Measurements from ENCODE around the gene TMPRSS3. TPM values are rescaled to one million over a fixed set of nuclear protein-coding genes. Genes with fewer than 3 reads are reported as not detected.
A peak's percentile ranks its signal among the peaks of the same experiment; 100 is the strongest.

The TMPRSS3 gene
- total RNA-seq, 1 donor from 2014 or later: not detected

DNA sequence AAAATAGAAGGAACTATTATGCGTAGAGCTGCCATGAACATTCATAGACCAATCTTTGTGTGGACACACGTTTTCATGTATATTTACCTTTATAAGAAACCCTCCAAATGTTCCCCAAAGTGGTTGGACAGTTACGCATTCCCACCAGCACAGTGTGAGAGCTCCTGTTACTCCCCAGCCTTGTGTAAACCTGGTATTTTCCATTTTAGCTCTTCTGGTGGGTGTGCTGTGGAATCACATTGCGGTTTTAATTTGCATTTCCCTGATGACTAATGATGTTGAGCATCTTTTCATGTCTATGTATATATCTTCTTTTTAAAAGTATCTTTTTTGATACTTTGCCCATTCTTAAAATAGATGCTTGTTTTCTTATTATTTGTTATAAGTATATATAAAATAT lies 4.7 kb upstream of the TMPRSS3 start:
- H3K9me3 Mint-ChIP-seq: peaks cover 7% of the 10 kb centered on the region
- CTCF ChIA-PET: no interaction called here
- no peak overlapping the region for H3K27ac Mint-ChIP-seq
- intact Hi-C loops (cut with micrococcal nuclease): loop anchor here (2.0 kb wide), 1 partner anchor 14 kb away; no protein-coding TSS in a partner anchor
- peaks cover 20% of the 10 kb centered on the region for H3K4me1 Mint-ChIP-seq
- ATAC-seq (ENCODE audit: low read depth) (peak; percentile 42), DNase-seq (no peak)
- POLR2A ChIA-PET: interaction anchor here (0.5 kb wide), 1 partner anchor 284 kb away, joined by 12 read pairs; no protein-coding TSS in a partner anchor
- H3K27me3 Mint-ChIP-seq: peaks cover 4% of the 10 kb centered on the region
- no peaks in the 10 kb centered on the region for H3K36me3 Mint-ChIP-seq (ENCODE audit: low read depth)
- no peak overlapping the region for H3K4me3 Mint-ChIP-seq
- TF ChIP-seq, protein P1, sequence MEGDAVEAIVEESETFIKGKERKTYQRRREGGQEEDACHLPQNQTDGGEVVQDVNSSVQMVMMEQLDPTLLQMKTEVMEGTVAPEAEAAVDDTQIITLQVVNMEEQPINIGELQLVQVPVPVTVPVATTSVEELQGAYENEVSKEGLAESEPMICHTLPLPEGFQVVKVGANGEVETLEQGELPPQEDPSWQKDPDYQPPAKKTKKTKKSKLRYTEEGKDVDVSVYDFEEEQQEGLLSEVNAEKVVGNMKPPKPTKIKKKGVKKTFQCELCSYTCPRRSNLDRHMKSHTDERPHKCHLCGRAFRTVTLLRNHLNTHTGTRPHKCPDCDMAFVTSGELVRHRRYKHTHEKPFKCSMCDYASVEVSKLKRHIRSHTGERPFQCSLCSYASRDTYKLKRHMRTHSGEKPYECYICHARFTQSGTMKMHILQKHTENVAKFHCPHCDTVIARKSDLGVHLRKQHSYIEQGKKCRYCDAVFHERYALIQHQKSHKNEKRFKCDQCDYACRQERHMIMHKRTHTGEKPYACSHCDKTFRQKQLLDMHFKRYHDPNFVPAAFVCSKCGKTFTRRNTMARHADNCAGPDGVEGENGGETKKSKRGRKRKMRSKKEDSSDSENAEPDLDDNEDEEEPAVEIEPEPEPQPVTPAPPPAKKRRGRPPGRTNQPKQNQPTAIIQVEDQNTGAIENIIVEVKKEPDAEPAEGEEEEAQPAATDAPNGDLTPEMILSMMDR (IDR thresholded peaks at IDR 0.05): no peak

DNA sequence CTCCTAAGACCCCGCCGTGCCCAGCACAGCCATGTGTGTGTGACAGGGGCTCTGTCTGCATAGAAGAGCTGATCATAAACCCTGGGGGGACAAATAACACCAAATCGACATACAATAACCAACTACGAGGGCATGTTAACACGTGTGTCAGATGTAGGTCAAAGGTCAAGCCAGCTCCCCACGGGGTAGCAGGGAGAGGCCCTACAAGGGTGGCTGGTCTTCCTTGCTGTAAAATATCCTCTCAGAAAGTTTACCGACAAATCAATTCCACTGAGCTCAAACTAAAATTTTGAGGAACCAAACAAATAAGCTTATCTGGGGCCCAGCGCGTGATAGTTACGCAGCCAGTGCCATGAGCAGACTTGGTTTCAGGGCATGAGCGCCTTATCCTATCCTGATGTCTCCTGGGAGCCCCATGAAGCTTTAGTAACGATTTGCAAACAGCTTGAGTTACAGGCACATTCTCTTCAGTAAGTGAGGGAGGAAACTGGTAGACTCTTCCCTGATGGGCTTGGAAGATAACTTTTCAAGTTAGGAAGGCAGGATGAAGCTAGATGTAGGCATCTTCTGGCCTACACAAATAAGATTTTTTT lies 2.7 kb upstream of the TMPRSS3 start:
- ChIA-PET CTCF (no interaction called here), POLR2A (no interaction called here)
- Mint-ChIP-seq H3K4me3 (no peak overlapping the region), H3K27me3 (peaks cover 3% of the 10 kb centered on the region), H3K27ac (no peak overlapping the region), H3K36me3 (ENCODE audit: low read depth) (no peaks in the 10 kb centered on the region), H3K4me1 (peaks cover 20% of the 10 kb centered on the region), H3K9me3 (peaks cover 7% of the 10 kb centered on the region)
- DNase-seq: no peak
- no peak for ATAC-seq (ENCODE audit: low read depth)
- TF ChIP-seq, protein P1 (IDR thresholded peaks at IDR 0.05): no peak
- intact Hi-C loops (cut with micrococcal nuclease): no loop called here

DNA sequence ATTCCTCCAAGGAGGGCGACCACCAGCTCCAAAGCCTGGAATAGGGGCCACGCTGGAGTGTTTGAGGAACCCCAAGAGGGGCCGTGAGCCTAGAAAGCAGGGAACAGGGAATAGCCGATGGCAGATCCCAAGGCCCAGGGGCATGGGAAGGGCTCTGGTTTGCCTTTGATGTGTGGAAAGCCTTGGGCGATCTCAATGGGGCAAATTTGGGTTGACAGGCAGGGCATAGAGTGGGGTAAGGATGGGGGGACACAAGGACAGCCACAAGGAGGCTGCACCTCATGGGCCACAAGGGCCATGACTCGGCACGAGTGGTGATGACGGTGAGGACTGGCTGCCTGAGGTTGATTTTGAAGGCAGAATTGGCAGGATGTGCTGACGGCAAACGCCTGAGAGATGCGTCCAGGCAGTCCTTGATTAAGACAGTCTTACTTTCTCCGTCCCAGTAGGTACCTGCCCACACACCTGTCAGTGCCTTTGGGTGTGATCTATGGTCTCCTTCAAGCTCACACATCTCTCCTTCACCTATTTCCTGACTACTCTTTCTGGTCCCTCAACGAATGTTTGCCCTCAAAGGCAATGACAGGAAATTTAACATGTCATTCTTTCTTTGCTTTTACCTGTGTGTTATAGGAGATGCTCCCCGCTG lies 2.0 kb upstream of the TMPRSS3 start:
- Mint-ChIP-seq H3K9me3 (peaks cover 7% of the 10 kb centered on the region), H3K36me3 (ENCODE audit: low read depth) (no peaks in the 10 kb centered on the region), H3K4me1 (peaks cover 26% of the 10 kb centered on the region), H3K4me3 (no peak overlapping the region), H3K27ac (no peak overlapping the region), H3K27me3 (peaks cover 2% of the 10 kb centered on the region)
- DNase-seq (no peak), ATAC-seq (ENCODE audit: low read depth) (no peak)
- TF ChIP-seq, protein P1 (IDR thresholded peaks at IDR 0.05): no peak
- POLR2A ChIA-PET: no interaction called here
- intact Hi-C loops (cut with micrococcal nuclease): no loop called here
- CTCF ChIA-PET: no interaction called here

DNA sequence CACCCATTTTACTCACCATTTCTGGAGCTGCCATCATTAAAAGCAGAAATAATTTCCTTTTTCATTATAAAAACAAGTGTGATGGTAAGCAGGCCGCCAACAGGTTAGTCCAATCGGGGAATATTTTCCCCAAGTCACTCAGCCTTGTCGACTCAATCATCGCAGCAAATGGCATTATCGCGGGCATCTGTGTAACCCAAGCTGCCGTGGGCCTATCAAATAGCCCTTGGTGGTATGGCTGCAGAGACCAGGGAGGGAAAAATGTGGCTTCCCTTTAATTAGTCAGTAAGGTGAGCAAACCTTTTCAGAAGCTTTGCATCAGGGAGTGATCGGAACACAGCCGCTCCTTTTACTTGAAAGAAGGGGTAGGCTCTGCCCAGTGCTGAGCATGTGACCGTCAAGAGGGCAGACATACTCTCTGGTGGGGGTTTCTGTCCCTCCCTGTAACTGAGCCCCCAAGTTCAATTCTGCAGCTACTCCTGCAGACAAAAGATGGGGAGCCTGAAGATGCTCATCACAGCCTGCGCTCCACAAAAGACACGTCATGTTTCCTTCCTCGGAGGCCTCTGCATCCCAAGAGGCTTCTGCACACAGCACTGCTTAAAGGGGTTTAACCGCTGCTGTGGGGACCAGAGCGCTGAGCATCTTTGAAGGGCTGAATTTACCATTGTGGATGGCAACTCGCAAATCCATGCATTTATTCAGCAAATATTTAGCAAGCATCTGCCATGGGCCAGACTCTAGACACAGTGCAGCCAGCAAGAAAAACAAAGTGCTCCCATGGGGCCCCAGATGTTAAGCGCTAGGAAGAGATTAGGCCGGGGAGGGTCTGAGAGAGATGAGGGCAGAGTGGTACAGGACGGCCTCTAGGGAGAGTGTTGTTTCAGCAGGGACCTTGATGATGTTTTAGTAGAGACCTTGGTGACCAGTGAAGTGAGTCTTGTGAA lies 1.2 kb upstream of the TMPRSS3 start:
- Mint-ChIP-seq H3K4me3 (peak overlapping the region; percentile 1), H3K27me3 (peaks cover 2% of the 10 kb centered on the region), H3K4me1 (peaks cover 33% of the 10 kb centered on the region), H3K36me3 (ENCODE audit: low read depth) (no peaks in the 10 kb centered on the region), H3K9me3 (peaks cover 7% of the 10 kb centered on the region), H3K27ac (no peak overlapping the region)
- TF ChIP-seq, protein P1 (IDR thresholded peaks at IDR 0.05): no peak
- ATAC-seq (ENCODE audit: low read depth): peak; percentile 29
- CTCF ChIA-PET: no interaction called here
- intact Hi-C loops (cut with micrococcal nuclease): no loop called here
- no peak for DNase-seq
- POLR2A ChIA-PET: interaction anchor here (0.5 to 1.0 kb wide), 2 partner anchors 13 to 100 kb away, joined by 3 to 10 read pairs; no protein-coding TSS in a partner anchor

DNA sequence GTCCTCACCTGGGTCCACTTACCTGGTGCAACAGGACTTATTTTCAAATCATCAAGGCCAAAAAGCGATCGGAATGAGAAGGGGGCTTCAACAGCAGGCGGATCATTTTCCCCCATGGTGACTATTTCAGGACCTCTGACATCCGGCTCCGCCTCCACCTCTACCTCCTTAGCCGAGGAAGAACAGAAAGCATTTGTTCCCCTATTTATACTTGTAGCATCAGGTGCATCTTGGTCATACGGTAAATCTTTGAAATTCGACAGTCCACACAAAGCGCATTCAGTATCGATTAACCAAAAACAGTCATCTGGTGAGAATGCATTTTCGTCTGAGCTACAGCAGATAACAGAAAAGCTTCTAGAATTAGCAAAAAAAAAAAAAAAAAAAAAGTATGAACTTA lies 550 bp downstream of the TMPRSS3 start:
- CTCF ChIA-PET: no interaction called here
- intact Hi-C loops (cut with micrococcal nuclease): no loop called here
- no peak overlapping the region for H3K4me3 Mint-ChIP-seq
- peaks cover 2% of the 10 kb centered on the region for H3K27me3 Mint-ChIP-seq
- H3K4me1 Mint-ChIP-seq: peaks cover 29% of the 10 kb centered on the region
- POLR2A ChIA-PET: no interaction called here
- TF ChIP-seq, protein P1 (IDR thresholded peaks at IDR 0.05): no peak
- DNase-seq (no peak), ATAC-seq (ENCODE audit: low read depth) (no peak)
- no peak overlapping the region for H3K27ac Mint-ChIP-seq
- no peaks in the 10 kb centered on the region for H3K36me3 Mint-ChIP-seq (ENCODE audit: low read depth)
- no peaks in the 10 kb centered on the region for H3K9me3 Mint-ChIP-seq
